Fibroblast of mammary gland (primary cell): Measurements from ENCODE around the gene PFN3.

Experiments used
- DNase-seq: peaks from one replicate; pipeline ENCODE4 v3.0.0-alpha.2; 2010; ENCODE audit warnings: low read depth
- H3K4me3 ChIP-seq: 2 replicates; pipeline ENCODE4 v1.5.1; 2011; ENCODE audit warnings: low read depth, mild to moderate bottlenecking, low read length, moderate library complexity; ENCODE audit not compliant: control insufficient read depth
- TF ChIP-seq, protein P1 (sequence below): conservative IDR thresholded peaks from 2 replicates; pipeline ENCODE4 v1.5.1; 2011; ENCODE audit warnings: low read depth, low read length, inconsistent platforms; ENCODE audit not compliant: control insufficient read depth, insufficient read depth

The PFN3 gene

DNA sequence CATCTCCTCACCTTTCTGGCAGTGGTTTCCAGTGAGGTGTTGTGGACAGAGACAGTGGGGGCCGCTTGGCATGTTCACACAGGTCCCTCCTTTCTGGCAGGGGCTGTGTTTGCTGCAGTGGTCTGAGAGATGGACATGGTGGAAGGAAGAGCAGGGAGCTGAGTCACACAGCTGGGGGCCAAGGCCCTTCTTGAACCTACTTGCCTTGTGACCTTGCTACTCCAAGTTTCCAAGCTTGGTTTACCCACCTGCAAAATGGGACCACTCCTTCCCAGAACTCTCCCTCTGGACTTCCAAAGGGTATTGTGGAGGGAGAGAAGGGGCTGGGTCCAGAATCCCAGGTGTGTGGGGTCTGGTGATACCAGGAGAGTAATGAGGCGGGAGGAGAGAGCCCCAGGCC lies 4.9 kb upstream of the PFN3 start:
- H3K4me3 ChIP-seq = no peak overlapping the region
- TF ChIP-seq, protein P1, sequence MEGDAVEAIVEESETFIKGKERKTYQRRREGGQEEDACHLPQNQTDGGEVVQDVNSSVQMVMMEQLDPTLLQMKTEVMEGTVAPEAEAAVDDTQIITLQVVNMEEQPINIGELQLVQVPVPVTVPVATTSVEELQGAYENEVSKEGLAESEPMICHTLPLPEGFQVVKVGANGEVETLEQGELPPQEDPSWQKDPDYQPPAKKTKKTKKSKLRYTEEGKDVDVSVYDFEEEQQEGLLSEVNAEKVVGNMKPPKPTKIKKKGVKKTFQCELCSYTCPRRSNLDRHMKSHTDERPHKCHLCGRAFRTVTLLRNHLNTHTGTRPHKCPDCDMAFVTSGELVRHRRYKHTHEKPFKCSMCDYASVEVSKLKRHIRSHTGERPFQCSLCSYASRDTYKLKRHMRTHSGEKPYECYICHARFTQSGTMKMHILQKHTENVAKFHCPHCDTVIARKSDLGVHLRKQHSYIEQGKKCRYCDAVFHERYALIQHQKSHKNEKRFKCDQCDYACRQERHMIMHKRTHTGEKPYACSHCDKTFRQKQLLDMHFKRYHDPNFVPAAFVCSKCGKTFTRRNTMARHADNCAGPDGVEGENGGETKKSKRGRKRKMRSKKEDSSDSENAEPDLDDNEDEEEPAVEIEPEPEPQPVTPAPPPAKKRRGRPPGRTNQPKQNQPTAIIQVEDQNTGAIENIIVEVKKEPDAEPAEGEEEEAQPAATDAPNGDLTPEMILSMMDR = no peak
- DNase-seq = no peak

DNA sequence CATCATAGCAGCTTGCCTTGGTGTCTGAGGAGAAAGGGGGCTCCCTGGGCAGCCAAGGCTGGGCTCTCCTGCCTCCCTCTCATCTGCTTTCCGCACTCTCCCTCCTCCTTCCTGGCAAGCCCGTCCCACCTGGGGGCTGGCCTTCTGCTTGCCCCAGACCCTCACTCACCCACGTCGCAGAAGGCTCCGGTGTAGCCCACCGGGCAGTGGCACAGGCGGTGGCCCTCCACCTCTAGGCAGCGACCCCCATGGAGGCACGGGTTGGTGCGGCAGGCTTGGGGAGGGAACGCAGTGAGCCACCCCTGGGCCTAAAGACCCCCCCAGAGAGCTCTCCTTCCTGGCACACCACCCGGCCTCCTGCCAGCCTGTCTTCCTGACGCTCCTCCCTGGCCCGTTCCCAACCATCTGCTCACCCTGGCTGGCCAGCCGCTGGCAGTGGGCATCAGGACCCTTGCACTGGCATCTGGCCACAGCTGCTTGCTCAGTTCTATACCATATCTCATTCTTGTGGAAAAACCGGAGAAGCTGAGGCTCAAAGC lies 4.2 kb upstream of the PFN3 start:
- no peak for DNase-seq
- H3K4me3 ChIP-seq = peak overlapping the region; percentile 51
- TF ChIP-seq, protein P1 = no peak

DNA sequence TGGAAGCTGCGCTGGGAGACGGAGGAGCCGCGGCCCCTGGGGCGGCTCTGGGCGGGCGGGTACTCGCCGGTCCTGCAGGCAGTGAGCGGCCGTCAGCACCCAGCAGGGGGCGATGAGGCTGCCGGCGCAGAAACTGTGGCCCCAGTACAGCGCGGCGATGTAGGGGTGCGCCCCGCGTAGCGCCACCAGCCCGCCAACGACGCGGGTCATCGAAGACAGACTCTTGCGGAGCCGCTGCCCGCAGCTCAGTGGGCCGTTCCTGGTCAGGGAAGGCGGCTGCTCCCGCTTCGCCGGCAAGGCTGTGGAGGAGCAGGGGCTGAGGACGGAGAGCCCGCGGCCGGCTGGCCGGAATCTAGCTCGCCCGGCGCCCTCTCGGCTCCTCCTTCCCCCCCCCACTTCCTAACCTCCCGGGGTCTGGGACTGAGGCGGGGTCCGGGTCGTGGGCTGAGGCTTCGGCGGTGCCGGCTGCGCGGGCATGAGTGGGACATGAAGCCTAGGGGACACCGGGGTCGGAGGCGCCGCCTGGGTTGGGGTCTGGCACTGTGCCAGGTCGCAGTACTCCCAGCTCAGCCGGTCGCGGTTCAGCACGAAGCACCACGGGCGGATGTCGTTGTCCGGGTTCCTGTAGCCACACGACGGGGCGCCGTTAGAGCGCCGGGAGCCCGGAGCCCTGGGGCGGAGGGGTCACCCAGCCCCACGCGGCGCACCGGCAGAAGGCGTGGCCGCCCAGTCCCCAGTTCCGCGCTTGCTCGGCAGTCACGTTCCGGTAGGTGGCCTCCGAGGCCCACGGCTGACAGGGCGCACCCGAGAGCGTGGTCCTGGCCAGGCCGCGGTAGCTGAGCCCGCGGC lies 3.6 kb upstream of the PFN3 start:
- TF ChIP-seq, protein P1 = peak; percentile 52
- peak overlapping the region; percentile 51 for H3K4me3 ChIP-seq
- peak; percentile 70 for DNase-seq

DNA sequence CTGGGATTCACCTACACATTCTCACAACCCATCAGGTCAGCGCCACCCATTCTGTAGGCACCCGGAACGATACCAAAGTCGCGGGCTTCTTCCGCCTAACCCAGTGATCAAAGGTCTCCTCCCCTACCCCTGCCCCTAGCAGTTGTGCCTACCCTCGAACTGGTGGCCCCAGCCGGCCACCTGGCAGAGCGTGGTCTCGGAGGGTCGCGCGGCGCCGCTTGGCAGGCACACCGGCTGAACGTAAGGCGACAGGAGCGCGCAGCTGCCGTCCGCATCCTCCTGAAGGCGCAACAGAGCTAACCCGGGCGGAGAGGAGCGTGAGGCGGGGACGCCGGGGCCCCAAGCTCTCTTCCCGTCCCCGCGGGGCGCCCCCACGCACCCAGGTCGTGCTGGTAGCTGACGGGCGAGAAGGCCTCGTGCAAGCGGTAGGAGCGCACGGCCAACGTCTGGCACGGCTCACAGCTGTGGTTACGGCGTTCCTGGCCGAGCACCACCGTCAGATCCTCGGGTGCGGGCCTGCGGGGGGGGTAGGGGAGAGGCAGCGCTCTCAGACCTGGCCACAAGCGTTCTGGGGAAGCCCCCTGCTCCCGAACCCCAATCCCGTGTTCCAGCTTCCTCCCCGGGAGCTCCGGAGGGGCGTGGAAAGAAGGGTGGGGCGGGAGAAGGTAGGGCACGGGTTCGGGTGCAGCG lies 2.8 kb upstream of the PFN3 start:
- TF ChIP-seq, protein P1 = no peak
- DNase-seq = no peak
- H3K4me3 ChIP-seq = peak overlapping the region; percentile 51

DNA sequence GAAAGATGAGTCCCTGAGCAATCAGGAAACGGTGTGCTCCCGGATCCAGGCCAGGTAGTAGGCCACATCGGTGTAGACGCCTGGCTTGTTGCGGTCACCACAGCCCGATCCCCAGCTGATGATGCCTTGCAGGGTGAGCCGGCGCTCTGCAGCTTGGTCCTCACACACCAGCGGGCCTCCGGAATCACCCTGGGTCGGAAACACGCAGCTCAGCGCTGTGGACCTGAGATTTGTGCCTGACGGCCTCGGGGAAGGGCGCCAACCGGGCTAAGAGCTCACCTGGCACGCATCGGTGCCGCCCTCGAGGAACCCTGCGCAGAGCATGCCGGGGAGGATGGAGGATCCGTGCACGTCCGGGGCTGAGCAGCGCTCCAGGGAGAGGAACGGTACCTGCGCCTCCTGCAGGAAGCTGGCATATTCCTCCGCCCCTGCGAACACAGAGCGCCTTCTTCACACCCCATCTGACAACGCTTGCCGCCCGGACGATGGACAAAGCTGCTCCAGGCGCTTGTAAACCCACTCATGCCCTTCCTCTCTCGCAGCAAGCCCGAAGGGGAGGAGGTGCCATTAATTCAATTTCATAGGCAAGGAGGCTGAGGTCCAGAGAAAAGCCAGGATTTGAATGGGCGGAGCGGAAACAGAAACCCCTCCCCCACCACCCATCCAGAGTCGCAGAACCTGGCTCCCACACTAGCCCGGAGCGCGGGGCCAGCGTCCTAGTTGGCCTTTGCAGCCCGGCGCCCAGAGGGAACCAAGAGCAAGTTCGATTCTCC lies 2.0 kb upstream of the PFN3 start:
- no peak overlapping the region for H3K4me3 ChIP-seq
- DNase-seq = peak; percentile 39
- TF ChIP-seq, protein P1 = peak; percentile 27

DNA sequence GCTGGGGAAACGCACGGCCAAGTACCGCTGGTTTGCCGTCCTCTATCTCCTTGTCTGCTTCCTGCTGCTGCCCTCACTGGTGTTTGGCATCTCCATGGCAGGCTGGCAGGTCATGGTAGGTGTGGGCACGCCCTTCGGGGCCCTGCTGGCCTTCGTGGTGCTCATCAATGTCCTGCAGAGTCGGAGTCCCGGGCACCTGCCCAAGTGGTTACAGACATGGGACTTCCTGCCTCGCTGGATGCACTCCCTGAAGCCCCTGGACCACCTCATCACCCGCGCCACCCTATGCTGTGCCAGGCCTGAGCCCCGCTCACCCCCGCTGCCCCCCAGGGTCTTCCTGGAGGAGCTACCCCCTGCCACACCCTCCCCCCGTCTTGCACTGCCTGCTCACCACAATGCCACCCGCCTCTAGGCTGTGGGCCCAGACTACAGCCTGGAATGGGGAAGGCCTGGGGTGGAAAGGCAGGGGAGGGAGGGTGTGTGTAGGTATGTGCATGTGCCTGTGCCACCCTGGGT lies 2.5 kb downstream of the PFN3 start:
- TF ChIP-seq, protein P1 = no peak
- H3K4me3 ChIP-seq = no peak overlapping the region

More for the DNA sequence above, 2.5 kb downstream of the PFN3 start:
- DNase-seq = no peak
